NT2/D1 (cell line): ENCODE measurements around the gene UNC13C.

Experiments used
- SUZ12 ChIP-seq: IDR thresholded peaks from 2 replicates; pipeline ENCODE4 v1.6.1; 2011; ENCODE audit not compliant: insufficient read length, insufficient read depth; ENCODE audit errors: extremely low read depth
- YY1 ChIP-seq: IDR thresholded peaks from 2 replicates; pipeline ENCODE4 v1.6.1; 2011; ENCODE audit not compliant: insufficient read length, insufficient read depth
- ZNF274 ChIP-seq: IDR thresholded peaks from 2 replicates; pipeline ENCODE4 v1.6.1; 2011; ENCODE audit warnings: mild to moderate bottlenecking, low read depth, low read length

- TF ChIP-seq ZNF274 (no peak), YY1 (no peak), SUZ12 (no peak)
Measured at GRCh38 chr15:54101664-54102270, 123.5 kb downstream of the UNC13C start.
